Measurements from ENCODE around the gene APOL4.
"Not testable (repeated sequence)": the region's sequence is repeated elsewhere in the genome, so short reads cannot be mapped to it uniquely, and the experiment has no call there.

Gene APOL4

DNA sequence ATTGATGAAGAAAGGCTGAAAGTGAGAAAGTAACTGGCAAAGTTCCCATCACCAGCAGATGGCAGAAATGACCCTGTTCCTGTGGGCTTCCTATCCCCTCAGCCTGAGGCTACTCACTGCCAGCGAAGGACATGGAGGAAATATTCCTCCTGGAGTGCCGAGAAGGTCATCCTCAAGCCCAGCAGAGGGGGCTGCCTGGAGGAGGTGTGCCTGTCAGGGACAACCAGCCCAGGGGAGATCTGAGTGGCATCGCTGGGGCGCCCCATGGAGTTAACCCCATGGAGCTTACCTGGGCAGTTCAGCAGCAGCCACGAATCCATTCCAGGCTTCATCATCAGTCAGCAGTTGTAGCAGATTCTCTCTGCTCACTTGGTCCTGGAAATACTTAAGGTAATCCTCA is 29.4 kb upstream of the APOL4 start:
- DNase-seq (ENCODE audit: low read depth), result not testable (repeated sequence)

DNA sequence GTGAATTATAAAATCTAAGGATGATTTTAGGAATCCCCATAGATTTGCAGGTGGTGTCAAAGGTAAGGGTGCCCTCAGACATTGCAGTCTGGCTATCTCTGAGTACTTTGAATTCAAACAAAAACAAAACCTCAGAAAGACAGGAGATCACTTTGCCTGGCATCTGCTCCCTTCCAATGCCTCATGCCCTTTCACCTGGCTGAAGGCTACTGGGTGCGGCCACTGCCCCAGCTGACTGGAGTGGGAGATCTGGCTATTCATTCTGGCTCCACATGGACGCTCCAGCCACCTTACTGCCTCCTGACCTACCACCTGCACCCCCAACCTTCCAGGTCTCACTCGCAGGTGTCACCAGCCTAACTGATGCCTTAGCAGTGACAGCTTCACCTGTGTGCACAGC is 28.0 kb upstream of the APOL4 start:
- not testable (repeated sequence) for DNase-seq (ENCODE audit: low read depth)

DNA sequence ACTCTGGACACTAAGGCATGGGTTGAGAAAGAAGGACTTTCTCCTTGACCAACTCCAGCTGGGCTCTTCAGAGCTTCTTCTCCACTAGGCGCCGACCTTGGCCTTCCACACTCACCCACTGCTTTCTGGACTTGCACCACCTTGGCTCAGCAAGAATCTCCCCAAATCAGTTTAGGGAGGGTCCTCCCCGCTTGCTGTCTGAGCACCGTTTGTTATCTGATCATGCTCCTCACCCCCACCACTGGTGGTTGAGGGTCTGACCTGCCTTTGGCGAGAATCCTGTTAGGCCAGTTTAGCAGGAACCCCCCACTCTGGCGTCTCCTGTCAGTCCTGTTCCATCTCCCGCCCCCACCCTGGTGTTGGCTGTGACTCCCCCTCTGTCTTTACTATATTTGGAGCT is 27.3 kb upstream of the APOL4 start:
- no peak for DNase-seq (ENCODE audit: low read depth)

DNA sequence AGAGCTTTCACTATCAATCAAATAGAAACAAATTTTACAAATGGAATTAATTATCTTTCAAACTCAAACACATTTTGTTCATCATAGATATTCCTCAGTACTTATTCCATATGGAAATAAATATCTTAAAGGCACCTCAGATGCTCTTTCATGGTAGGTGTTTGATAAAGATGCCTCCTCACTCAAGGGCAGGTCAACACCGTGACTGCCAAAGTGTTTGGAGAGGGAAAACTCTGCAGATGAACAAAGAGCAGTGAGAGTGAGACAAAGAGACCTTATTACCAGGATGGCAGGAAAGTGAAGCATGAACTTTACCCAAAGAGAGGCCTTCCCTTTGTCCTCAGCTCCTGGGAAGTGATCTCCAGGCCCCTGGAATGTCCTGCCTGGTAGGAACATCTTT is 26.8 kb upstream of the APOL4 start:
- not testable (repeated sequence) for DNase-seq (ENCODE audit: low read depth)

DNA sequence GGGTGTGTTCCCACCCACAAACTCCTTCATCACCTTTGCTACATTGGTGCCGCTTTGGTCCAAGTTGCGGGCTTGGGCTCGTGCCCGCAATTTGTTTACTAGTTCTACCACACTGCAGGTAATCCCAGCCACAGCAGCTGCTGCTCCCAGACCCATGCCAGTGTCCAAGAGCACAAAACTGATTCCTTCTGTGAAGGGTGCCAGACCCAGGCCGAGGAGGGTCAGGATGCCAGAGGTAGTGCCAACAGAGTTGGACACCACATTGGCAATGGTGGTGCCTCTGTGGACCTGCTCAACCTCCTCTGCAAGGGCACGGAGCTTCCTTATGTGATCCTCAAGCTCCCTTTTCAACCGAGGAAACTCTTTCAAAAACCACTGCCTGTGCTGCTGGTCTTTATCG is 26.2 kb upstream of the APOL4 start:
- no peak for DNase-seq (ENCODE audit: low read depth)

DNA sequence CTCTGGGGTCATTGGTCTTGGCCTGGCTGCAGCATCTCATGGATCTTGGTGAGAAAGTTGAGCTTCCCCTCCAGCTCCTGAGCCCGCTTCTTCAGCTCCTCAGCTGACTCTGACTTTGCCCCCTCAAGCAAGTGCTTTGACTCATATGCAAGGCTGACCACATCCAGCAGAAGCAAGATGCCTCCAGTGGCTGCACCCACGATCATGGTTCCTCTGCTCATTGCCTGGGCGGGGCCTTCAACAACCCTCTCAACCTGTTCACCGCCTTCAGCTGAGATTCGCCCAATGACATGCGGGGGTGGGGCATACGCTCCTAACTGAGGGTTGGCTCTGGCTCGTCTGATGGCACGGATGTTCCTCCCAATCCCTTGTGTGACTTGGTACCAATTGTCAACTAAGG is 25.8 kb upstream of the APOL4 start:
- no peak for DNase-seq (ENCODE audit: low read depth)

DNA sequence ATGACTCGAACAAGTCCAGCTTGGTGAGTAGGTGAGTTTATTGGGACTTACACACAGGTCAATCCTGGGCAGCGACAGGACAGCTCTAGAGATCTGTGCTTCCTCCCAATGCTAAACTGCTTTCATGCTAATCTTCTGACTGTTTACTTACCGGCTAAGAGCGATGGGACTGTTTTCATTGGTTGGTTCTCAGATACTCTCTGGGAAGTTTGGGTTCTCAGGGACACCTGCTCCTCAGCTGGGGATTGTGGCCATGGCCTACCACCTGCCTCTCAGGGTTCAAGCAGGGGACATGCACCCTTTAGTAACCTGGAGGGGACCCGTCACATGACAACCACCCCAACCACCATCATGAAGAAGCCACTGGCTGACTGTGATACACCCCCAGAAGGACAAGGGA is 24.6 kb upstream of the APOL4 start:
- DNase-seq (ENCODE audit: low read depth), result no peak

DNA sequence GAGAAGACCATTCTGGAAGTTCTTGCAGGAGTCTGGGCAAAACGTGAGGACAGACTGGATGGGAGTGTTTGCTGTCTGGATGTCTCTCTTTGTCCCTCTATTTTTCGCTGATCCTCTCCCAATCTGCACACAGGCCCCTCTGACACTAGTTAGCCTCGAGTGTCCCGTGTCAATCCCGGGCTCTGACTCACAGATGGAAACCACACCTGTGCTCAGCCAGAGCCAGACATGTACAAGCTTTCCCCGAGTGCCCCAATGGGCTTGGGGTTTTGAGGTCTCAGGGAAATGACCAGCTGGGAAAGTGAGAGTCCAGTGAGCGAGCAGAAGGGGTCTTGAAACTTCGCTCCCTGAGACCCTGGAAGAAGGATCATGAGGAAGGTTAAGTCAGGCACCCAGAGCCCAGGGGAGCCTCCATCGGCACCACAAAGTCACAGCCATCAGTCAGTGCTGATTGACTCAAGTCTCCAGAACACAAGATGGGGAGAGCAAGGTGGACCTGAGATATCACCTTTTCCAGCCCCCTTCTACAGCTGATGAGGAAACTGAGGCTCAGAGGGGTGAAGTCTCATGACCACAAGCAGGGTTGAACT is 23.8 kb upstream of the APOL4 start:
- DNase-seq (ENCODE audit: low read depth), result no peak

DNA sequence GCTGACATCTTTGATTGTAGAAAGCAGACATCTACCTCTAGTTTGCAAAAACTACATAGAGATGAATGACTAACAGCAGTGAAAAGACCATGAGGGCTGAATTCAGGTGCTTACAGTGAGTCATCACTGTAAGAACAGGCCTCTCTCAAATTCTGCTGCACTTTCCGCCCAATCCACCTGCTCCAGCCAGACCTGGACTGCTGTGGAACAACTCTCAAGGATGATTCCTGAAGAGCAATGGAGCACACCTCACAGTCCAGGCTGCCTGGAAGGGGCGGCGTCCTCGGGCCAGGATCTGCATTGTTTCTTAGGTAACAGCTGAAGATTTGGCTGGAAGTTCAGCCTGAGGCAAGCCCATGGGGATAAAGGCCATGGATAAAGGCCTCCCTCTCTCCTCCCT is 22.6 kb upstream of the APOL4 start:
- no peak for DNase-seq (ENCODE audit: low read depth)

DNA sequence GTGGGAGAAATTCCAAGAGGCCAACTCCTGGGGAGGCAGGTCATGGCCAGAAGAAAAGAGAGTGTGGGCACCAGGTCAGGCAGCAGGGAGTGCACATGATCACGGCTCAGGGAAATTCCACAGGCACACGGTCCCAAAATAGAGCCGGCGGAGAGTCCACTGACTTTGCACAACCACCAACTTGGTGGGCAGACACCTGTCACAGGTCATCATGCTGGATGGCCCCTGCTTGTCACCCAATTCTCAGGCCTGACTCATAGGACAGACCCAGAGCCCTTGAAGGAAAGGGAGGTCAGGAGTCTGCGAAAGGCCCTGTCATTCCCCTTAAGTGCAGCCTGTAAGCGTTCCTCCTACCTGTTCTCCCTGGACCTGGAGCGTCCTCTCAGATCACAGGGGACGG is 21.9 kb upstream of the APOL4 start:
- no peak for DNase-seq (ENCODE audit: low read depth)

DNA sequence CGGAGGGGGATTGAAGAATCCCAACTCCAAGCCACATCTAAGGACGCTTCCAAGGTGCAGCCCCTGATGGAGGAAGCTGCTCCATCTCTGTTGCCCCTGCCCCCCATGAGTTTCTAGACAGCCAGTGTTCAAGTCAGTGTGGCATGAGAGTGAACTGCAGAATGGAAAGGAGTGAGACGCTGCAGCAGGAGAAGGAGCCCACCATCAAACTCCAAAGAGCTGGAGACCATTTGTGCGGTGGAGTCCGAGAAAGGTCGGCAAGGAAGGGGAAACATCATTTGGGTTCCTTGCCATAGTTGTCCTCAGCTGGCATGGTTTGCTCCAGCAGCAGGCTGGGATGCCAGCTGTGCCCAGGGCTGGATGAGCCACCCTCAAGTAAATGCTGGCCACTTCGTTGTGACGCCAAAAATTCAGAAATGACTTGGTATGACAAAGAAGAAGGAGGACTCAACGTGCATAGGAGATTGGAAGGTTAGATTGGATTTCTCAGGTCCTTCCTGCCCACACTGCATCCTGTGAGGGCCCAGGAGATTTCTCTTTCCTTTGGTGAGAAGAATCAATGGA is 21.4 kb upstream of the APOL4 start:
- DNase-seq (ENCODE audit: low read depth), result no peak

DNA sequence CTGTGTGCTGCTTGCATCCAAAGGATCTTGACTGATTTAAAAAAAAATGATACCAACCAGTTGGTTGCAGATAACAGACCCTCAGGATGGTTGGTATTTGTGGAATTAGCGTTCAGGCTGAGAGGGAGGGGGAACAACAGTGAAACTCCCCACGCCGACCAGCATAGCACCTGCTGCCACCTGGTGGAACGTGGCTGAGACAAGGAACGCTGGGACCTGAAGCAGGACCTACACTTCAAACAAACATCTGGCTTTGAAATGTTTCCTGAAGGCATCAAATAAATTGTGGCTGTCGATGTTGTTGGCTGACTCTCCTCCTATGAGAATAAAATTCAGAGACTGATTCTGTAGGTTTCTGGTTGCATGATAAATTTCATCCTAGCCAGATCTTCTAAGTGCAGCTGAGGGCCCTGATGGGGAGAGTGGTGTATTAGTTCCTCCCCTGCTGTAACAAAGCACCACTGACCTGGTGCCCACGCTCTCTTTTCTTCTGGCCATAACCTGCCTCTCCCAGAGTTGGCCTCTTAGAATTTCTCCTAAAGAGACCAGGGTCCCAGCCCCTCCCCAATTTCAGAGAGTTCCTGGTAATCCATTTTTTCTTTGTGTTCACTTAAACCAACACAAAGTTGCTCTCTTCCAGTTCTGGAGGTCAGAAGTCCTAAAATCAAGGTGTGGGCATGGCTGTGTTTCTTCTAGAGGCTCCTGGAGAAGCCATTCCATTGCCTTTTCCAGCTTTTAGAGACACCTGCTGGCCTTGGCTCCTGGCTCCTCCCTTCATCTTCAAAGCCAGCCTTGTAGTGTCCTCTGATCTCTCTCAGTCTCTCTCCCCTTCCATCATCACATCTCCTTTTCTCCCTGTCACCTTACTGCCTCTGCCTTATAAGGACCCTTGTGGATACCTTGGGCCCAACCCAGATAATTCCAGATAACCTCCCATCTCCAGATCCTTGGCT is 20.5 kb upstream of the APOL4 start:
- no peak for DNase-seq (ENCODE audit: low read depth)

DNA sequence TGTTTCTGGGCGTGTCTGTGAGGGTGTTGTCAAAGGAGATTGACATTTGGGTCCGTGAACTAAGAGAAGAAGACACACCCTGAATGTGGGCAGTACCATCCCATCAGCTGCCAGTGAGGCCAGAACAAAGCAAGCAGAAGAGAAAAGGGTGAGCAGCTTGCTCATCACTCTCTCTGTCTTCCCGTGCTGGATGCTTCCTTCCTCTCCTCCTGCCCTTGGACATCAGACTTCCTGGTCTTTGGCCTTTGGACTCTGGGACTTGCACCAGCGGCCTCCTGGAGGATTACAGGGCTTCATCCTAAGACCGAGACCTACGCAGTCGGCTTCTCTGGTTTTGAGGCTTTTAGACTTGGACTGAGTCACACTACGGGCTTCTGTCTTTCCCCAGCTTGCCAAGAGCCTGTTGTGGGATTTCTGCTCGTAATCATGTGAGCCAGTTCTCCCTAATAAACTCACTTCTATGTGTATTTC is 18.9 kb upstream of the APOL4 start:
- no peak for DNase-seq (ENCODE audit: low read depth)

DNA sequence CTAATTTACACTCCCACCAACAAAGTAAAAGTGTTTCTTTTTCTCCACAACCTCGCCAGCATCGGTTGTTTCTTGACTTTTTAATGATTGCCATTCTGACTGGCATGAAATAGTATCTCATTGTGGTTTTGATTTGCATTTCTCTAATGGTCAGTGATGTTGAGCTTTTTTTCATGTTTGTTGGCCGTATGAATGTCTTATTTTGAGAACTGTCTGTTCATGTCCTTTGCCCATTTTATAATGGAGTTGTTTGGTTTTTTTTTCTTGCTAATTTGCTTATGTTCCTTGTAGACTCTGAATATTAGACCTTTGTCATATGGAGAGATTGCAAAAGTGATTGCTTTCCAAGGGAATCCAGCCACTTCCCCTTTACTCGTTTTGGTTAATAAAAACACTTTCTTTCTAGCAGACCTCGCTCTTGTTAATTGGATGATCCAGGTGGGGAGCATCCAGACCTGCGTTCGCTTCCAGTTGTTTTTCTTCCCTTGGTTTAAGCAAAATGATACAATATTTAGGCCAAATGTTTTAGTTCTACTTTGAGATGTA is 17.1 kb upstream of the APOL4 start:
- no peak for DNase-seq (ENCODE audit: low read depth)

DNA sequence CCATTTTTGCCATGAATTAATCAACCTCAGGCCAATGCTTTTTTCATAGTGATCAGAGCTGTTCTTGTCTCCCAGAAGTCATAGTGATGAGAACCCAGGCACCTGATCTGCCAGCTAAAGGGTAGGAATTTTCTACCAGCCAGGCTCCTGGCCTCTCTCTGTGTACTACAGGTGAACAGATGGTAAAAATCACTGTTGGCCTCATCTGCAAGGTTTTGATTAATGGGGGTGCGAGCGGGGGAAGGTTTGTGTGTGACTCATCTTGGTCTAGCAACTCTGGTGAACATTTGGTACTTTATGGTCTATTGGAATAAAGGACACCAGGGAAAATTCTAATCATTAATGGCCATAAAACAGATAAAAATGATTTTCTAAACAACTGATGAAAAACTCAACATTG is 14.4 kb upstream of the APOL4 start:
- no peak for DNase-seq (ENCODE audit: low read depth)

DNA sequence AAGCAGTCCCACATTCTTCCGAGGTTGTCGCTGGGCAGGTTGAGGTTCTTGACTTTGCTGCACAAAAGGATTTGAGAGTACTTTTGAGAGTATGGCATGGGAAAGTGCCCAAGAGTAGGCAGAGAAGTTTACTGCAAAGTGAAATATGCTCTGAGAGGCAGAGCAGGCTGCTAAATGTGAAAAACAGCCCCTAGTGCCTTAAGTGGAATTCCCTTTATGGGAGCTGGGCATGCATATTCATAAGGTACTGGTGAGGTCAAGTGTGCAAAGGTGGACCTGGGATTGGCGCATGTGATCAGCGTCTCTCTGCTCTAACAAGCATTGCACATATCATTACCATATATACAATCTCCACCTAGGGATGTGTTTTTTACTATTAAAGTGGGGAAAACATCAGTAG is 12.0 kb upstream of the APOL4 start:
- DNase-seq (ENCODE audit: low read depth), result no peak

DNA sequence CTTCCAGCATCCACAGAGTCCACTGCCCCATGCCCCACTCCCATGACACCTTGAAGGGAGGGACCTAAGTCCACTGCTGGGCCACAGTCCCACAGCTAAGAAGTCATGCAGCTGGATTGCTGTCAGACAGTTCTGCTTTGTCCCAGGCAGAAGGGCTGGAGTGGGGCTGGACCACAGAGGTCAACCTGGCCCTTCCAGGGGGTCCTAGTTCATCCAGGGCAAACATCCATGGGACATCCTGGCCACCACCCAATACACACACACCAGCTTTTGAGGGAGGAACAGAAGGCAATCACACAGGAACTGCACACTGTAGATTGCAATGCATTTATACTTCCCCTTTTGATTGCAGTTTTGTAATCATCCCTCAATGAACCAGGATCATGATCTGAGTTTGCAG is 11.3 kb upstream of the APOL4 start:
- no peak for DNase-seq (ENCODE audit: low read depth)

DNA sequence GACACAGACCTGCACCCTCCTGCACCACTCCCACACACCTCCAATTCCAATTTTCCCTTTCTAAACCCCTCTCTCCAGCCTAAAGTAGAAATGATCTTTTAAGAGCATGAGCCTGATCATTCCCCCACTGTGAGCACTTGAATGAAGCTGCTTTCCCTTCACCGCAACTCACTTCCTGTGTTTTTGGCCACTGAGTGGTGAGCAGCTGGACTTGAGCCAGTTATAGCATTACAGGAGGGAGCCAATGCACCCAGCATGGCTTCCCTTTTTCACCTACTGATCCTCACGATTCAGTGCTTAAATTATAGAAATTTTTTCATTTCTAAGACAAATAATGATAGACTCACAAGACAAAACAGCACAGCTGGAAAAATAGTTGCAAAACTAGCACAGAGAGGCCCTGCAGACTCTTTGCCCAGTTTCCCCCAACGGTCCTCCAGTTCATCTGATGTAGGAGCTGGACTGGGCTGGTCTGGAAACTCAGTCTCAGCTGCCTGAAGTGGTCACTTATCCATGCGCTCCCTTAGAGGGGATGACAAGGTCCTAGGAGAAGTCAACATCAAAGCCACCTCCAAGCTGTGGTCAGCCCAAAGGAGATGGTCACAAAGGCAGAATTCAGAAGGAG is 9.7 kb upstream of the APOL4 start:
- no peak for DNase-seq (ENCODE audit: low read depth)

DNA sequence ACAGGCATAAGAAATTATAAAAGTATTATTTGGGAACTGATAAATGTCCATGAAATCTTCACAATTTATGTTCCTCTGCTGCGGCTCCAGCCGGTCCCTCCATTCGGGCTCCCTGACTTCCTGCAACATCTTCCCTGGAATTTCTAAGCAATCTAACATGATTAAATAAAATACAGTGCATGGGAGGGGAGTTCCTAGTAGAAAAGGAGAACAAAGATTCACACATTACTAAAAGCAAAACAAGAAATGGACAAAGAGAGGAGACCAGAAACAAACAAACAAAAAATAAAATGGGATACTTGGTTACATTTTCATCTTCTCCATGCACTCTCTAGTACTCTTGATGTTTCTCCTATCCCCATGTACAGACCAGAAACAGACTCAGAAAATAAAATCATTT is 8.6 kb upstream of the APOL4 start:
- no peak for DNase-seq (ENCODE audit: low read depth)

DNA sequence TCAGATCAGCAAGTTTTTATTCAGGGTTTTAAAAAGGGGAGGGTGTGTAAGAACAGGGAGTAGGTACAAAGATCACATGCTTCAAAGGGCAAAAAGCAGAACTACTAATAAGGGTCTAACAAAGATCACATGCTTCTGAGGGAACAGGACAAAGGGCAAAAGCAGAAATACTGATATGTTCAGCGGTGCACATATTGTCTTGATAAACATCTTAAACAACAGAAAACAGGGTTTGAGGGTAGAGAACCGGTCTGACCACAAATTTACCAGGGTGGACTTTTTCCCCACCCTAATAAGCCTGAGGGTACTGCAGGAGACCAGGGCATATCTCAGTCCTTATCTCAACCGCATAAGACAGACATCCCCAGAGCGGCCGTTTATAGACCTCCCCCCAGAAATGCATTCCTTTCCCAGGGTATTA is 7.9 kb upstream of the APOL4 start:
- DNase-seq (ENCODE audit: low read depth), result not testable (repeated sequence)

DNA sequence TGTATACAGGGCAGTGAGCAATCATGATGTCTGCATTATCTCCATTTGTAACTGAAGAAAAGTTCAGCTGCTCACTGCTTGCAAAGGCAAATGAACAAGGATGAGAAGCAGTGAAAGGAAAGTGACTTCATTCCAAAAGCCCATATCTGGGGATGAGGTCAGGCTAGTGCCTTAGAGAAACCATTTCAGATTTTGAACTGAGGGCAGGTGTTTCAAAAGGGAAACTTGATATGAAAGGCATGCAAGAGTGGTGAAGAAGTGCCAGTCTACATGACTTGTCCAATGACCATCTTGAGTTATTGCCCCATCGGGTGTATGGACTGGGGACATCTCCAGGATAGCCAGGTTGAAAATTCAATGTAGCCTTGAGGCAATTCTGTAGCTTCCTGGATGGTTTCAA is 7.3 kb upstream of the APOL4 start:
- no peak for DNase-seq (ENCODE audit: low read depth)

DNA sequence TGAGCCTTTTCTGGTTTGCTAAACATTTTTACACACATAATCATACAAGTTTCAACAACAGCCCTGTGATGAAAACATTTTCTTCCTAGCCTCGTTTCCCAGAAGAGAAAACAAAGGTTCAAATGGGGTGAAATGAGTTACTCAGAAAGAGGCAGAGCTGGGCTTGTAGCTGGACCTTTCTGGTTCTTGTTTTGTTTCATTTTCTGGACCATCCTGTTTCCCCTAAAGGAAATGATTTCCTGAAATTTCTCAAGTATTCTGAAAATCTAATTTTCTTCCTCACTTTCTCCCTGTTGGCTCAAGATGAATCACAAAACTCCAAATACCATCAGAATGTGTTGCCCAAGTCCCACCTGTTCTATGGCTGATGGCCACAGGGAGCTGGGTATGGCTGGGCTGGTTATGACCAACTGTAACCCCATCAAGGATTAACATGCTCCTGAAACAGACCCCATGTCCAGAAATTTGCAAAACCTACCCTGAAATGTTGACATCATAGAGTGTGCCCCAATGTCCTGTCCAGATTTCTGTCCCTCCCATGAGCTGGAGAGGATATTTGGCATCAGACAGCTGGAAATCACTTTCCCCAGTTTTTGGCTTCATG is 6.7 kb upstream of the APOL4 start:
- DNase-seq (ENCODE audit: low read depth), result no peak
